SK-N-SH (cell line): ENCODE data around the gene CD164L2. TPM values are rescaled to one million over a fixed set of nuclear protein-coding genes. Genes with fewer than 3 reads are reported as not detected.

Experiments
- CTCF ChIA-PET: fragments of 300-600, 350-600 bp; formaldehyde crosslinking; extraction: SDS; loops from one replicate; lab custom pipeline; 2021; lab: Yijun Ruan, JAX
- POLR2A ChIA-PET: fragments of 350-600 bp; sonication (Branson Sonifier 250); formaldehyde crosslinking; extraction: SDS; loops from one replicate; lab custom pipeline; 2020; ENCODE audit warnings: antibody characterized with exemption, inconsistent platforms; lab: Yijun Ruan, JAX
- DNase-seq: peaks from one replicate; pipeline ENCODE4 v3.0.0; 2012
- H2AFZ ChIP-seq: fragments of 200-600 bp; sonication (generic); 2 replicates; pipeline ENCODE4 v1.8.1; 2016; ENCODE audit warnings: antibody characterized with exemption, mild to moderate bottlenecking, low read depth
- H3F3A ChIP-seq: fragments of 200-600 bp; sonication (generic); replicated peaks from 2 replicates; pipeline ENCODE3; 2016; ENCODE audit warnings: antibody characterized with exemption, mild to moderate bottlenecking; ENCODE audit not compliant: insufficient read depth
- H3K27ac ChIP-seq, 2 experiments: fragments of 200-500 bp in 1 of 2; fragments of 200-600 bp in 1 of 2; sonication (Bioruptor generic) in 1 of 2; sonication (generic), shearing (Covaris generic) in 1 of 2; 2 replicates each; pipeline versions ENCODE4 v1.5.1 to v1.6.1; 2014 to 2016; ENCODE audit warnings: low read depth in 2 of 2, inconsistent platforms in 1 of 2, low read length in 1 of 2, mild to moderate bottlenecking in 1 of 2, mixed read lengths in 1 of 2
- H3K27me3 ChIP-seq: fragments of 200-600 bp; sonication (generic), shearing (Covaris generic); 2 replicates; pipeline ENCODE4 v1.6.1; 2016; ENCODE audit warnings: mixed run types; ENCODE audit not compliant: insufficient read depth
- H3K36me3 ChIP-seq, 2 experiments: fragments of 200-500 bp in 1 of 2; fragments of 200-600 bp in 1 of 2; sonication (Bioruptor generic) in 1 of 2; sonication (generic) in 1 of 2; replicated peaks in 1 of 2; 2 replicates each; pipeline versions ENCODE3 to v1.5.1; 2014 to 2016; ENCODE audit warnings: low read length in 1 of 2, mild to moderate bottlenecking in 1 of 2; ENCODE audit not compliant: insufficient read depth in 2 of 2, control insufficient read depth in 1 of 2
- H3K4me1 ChIP-seq, 2 experiments: fragments of 200-500 bp in 1 of 2; fragments of 200-600 bp in 1 of 2; sonication (Bioruptor generic) in 1 of 2; sonication (generic), shearing (Covaris generic) in 1 of 2; 2 replicates each; pipeline versions ENCODE4 v1.5.1 to v1.6.1; 2014 to 2016; ENCODE audit warnings: low read depth in 1 of 2, low read length in 1 of 2, mixed run types in 1 of 2; ENCODE audit not compliant: insufficient read depth in 2 of 2, control insufficient read depth in 1 of 2
- H3K4me2 ChIP-seq: fragments of 200-600 bp; sonication (generic), shearing (Covaris generic); 2 replicates; pipeline ENCODE4 v1.6.1; 2017; ENCODE audit warnings: mixed run types
- H3K4me3 ChIP-seq, 2 experiments: fragments of 200-500 bp in 1 of 2; fragments of 200-600 bp in 1 of 2; sonication (Bioruptor generic) in 1 of 2; sonication (generic), shearing (Covaris generic) in 1 of 2; 2 replicates each; pipeline versions ENCODE4 v1.5.1 to v1.8.1; 2014 to 2016; ENCODE audit warnings: low read depth in 2 of 2, inconsistent platforms in 1 of 2, low read length in 1 of 2, mild to moderate bottlenecking in 1 of 2, mixed read lengths in 1 of 2, moderate library complexity in 1 of 2
- H3K79me2 ChIP-seq: fragments of 200-600 bp; sonication (generic); 2 replicates; pipeline ENCODE4 v1.8.1; 2017; ENCODE audit warnings: mild to moderate bottlenecking; ENCODE audit not compliant: insufficient read depth
- H3K9ac ChIP-seq: fragments of 200-600 bp; sonication (generic); 2 replicates; pipeline ENCODE4 v1.6.1; 2017; ENCODE audit warnings: mixed run types
- H3K9me2 ChIP-seq: fragments of 200-600 bp; sonication (generic); 2 replicates; pipeline ENCODE4 v1.6.1; 2017; ENCODE audit warnings: mixed run types
- H3K9me3 ChIP-seq: fragments of 200-600 bp; sonication (generic); 2 replicates; pipeline ENCODE4 v1.6.1; 2017; ENCODE audit warnings: mixed run types, mild to moderate bottlenecking, moderate library complexity
- H4K20me1 ChIP-seq: fragments of 200-600 bp; sonication (generic); 2 replicates; pipeline ENCODE4 v1.6.1; 2017; ENCODE audit warnings: mild to moderate bottlenecking, mixed run types; ENCODE audit not compliant: insufficient read depth
- EZH2phosphoT487 ChIP-seq: fragments of 200-600 bp; sonication (generic); IDR thresholded peaks from 2 replicates; pipeline ENCODE4 v1.6.1; 2017; ENCODE audit warnings: low read depth, mixed run types, mild to moderate bottlenecking, antibody characterized with exemption, moderate library complexity, borderline replicate concordance
- FOXJ3 ChIP-seq: sonication (generic); formaldehyde crosslinking; IDR thresholded peaks from 2 replicates; pipeline ENCODE4 v1.5.1; 2020; ENCODE audit warnings: mild to moderate bottlenecking, missing genetic modification reagents
- GABPA ChIP-seq: IDR thresholded peaks from 2 replicates; pipeline ENCODE4 v1.4.0; 2012; ENCODE audit warnings: low read depth, mild to moderate bottlenecking
- MEF2A ChIP-seq: IDR thresholded peaks from 2 replicates; pipeline ENCODE4 v1.4.0; 2012; ENCODE audit warnings: low read depth, borderline replicate concordance
- MXI1 ChIP-seq: IDR thresholded peaks from 2 replicates; pipeline ENCODE4 v1.6.1; 2012; ENCODE audit warnings: mild to moderate bottlenecking, low read depth, low read length, improper control_type of control experiment
- NFIC ChIP-seq: IDR thresholded peaks from 2 replicates; pipeline ENCODE4 v1.4.0; 2012; ENCODE audit warnings: borderline replicate concordance
- NRF1 ChIP-seq: IDR thresholded peaks from 2 replicates; pipeline ENCODE4 v1.6.1; 2012; ENCODE audit warnings: low read depth, mild to moderate bottlenecking, low read length
- RAD21 ChIP-seq: IDR thresholded peaks from 2 replicates; pipeline ENCODE4 v1.6.1; 2012; ENCODE audit warnings: mild to moderate bottlenecking, low read length
- RCOR1 ChIP-seq: fragments of 150-350 bp; IDR thresholded peaks from 2 replicates; pipeline ENCODE4 v1.6.1; 2017; ENCODE audit warnings: antibody characterized with exemption, low read length
- RFX5 ChIP-seq: IDR thresholded peaks from 2 replicates; pipeline ENCODE4 v1.6.1; 2012; ENCODE audit warnings: mild to moderate bottlenecking, improper control_type of control experiment, low read length
- SIN3A ChIP-seq: IDR thresholded peaks from 2 replicates; pipeline ENCODE4 v1.6.1; 2012; ENCODE audit warnings: low read depth, mild to moderate bottlenecking, low read length, moderate library complexity, borderline replicate concordance
- SMC3 ChIP-seq: IDR thresholded peaks from 2 replicates; pipeline ENCODE4 v1.6.1; 2012; ENCODE audit warnings: low read depth, low read length, improper control_type of control experiment
- TCF12 ChIP-seq: IDR thresholded peaks from 2 replicates; pipeline ENCODE4 v1.4.0; 2012
- TEAD4 ChIP-seq: IDR thresholded peaks from 2 replicates; pipeline ENCODE4 v1.4.0; 2012; ENCODE audit warnings: mild to moderate bottlenecking, borderline replicate concordance; ENCODE audit not compliant: insufficient read depth
- YY1 ChIP-seq: IDR thresholded peaks from 2 replicates; pipeline ENCODE4 v1.4.0; 2012; ENCODE audit warnings: low read depth, mild to moderate bottlenecking
- WGBS: methylation state at CpG from one replicate; pipeline ENCODE4 v1.1.6; 2017; ENCODE audit warnings: low lambda C conversion rate; 5-methylcytosine and 5-hydroxymethylcytosine counted together
- polyA plus RNA-seq, 3 experiments: library from polyadenylated mRNA; depleted of rRNA; stranded (reverse); fragments of >200 nt; gene quantifications; 2 replicates each; pipeline ENCODE4 v1.2.3, GENCODE V29; 2012
- TF ChIP-seq, protein P1 (sequence below): fragments of 150-350 bp; IDR thresholded peaks from 2 replicates; pipeline ENCODE4 v1.6.1; 2016; ENCODE audit warnings: mild to moderate bottlenecking, low read depth, low read length
- TF ChIP-seq, protein P2 (sequence below): IDR thresholded peaks from 2 replicates; pipeline ENCODE4 v1.4.0; 2012; ENCODE audit warnings: low read depth
- TF ChIP-seq, protein P3 (sequence below): IDR thresholded peaks from 2 replicates; pipeline ENCODE4 v1.4.0; 2012; ENCODE audit warnings: low read depth, borderline replicate concordance
- TF ChIP-seq, protein P4 (sequence below): IDR thresholded peaks from 2 replicates; pipeline ENCODE4 v1.6.1; 2012; ENCODE audit warnings: mild to moderate bottlenecking, low read depth, low read length, moderate library complexity
- TF ChIP-seq, protein P5 (sequence below): IDR thresholded peaks from 2 replicates; pipeline ENCODE4 v1.4.0; 2012; ENCODE audit warnings: low read depth, borderline replicate concordance

Gene CD164L2
- polyA plus RNA-seq, 1 of the 3 experiments (the other 2 are of a cell fraction), result 0.05 TPM

DNA sequence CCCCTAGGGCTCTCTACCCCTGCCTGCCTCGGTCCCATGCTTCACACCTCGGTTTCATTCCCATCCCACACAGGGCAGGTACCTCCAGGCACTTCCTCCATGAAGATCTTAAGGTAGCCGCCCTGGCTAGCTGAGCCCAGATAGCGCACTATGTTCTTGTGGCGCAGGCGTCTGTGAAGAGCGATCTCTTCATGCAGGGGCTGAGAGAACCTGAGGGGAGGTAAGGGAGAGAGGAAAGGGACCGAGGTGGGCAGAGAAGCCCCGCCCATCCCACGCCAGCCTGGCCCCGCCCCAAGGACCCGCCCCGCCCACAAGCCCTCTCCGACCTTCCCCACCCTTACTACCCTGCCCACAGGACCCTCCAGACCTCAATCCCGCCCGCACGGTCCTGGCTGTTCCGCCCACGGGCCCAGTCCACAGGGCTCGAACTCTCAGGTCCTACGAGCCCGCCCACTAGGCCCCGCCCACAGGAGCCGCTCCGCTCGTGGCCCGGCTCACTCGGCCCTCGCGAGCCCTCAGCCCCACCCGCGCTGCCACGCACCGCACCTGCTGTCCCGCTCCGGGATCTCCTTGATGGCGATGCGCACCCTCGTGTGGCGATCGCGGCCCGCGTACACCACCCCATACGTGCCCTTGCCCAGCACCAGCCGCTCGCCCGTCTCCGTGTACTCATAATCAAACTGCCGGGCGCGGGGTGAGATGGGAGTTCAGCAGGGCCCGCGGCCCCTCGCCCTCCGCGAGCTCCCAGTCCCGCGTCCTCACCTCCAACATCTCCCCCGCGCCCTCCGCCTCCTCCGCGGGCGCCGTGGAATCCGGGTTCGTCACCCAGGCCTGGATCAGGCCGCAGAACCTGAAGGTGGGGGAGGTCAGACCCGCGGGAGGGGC is 22.7 kb downstream of the CD164L2 start:
- H3K27ac ChIP-seq, result no peak overlapping the region
- no peaks in the 10 kb centered on the region for H3F3A ChIP-seq
- H3K9ac ChIP-seq, result no peak overlapping the region
- ChIA-PET POLR2A (no interaction called here), CTCF (interaction anchor here (0.7 to 12.3 kb wide), 6 partner anchors 11 to 618 kb away, joined by 3 to 219 read pairs (median 17); no protein-coding TSS in a partner anchor)
- no peak for DNase-seq
- no peaks in the 10 kb centered on the region for H4K20me1 ChIP-seq
- TF ChIP-seq TCF12, result no peak
- TF ChIP-seq NFIC, result no peak
- no peak for TF ChIP-seq TEAD4
- no peak for TF ChIP-seq MEF2A
- TF ChIP-seq YY1, result no peak
- TF ChIP-seq SIN3A, result no peak
- no peak for TF ChIP-seq FOXJ3 (CRISPR knock-in tag)
- TF ChIP-seq, protein P1, sequence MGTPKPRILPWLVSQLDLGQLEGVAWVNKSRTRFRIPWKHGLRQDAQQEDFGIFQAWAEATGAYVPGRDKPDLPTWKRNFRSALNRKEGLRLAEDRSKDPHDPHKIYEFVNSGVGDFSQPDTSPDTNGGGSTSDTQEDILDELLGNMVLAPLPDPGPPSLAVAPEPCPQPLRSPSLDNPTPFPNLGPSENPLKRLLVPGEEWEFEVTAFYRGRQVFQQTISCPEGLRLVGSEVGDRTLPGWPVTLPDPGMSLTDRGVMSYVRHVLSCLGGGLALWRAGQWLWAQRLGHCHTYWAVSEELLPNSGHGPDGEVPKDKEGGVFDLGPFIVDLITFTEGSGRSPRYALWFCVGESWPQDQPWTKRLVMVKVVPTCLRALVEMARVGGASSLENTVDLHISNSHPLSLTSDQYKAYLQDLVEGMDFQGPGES, result no peak
- TF ChIP-seq, protein P2, sequence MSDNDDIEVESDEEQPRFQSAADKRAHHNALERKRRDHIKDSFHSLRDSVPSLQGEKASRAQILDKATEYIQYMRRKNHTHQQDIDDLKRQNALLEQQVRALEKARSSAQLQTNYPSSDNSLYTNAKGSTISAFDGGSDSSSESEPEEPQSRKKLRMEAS, result no peak
- TF ChIP-seq, protein P3, sequence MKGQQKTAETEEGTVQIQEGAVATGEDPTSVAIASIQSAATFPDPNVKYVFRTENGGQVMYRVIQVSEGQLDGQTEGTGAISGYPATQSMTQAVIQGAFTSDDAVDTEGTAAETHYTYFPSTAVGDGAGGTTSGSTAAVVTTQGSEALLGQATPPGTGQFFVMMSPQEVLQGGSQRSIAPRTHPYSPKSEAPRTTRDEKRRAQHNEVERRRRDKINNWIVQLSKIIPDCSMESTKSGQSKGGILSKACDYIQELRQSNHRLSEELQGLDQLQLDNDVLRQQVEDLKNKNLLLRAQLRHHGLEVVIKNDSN, result no peak
- TF ChIP-seq RFX5, result no peak
- no peak for TF ChIP-seq RAD21
- no peak for TF ChIP-seq SMC3
- no peak for TF ChIP-seq NRF1
- no peak for TF ChIP-seq EZH2phosphoT487
- TF ChIP-seq MXI1, result no peak
- WGBS, result 95% methylated on average over 68 of the region's 71 CpGs
- H3K9me3 ChIP-seq, result no peaks in the 10 kb centered on the region
- H3K27me3 ChIP-seq, result no peaks in the 10 kb centered on the region
- H3K4me3 ChIP-seq, result no peak overlapping the region
- no peaks in the 10 kb centered on the region for H3K9me2 ChIP-seq
- H2AFZ ChIP-seq, result no peak overlapping the region
- H3K79me2 ChIP-seq, result peaks cover 9% of the 10 kb centered on the region; the same call in 1 of the 2 replicates
- peaks cover 0 to 14% of the 10 kb centered on the region in 2 experiments; a peak in 1 of 4 replicates for H3K4me1 ChIP-seq
- H3K4me2 ChIP-seq, result no peak overlapping the region
- peaks cover 4 to 32% of the 10 kb centered on the region in 2 experiments for H3K36me3 ChIP-seq

DNA sequence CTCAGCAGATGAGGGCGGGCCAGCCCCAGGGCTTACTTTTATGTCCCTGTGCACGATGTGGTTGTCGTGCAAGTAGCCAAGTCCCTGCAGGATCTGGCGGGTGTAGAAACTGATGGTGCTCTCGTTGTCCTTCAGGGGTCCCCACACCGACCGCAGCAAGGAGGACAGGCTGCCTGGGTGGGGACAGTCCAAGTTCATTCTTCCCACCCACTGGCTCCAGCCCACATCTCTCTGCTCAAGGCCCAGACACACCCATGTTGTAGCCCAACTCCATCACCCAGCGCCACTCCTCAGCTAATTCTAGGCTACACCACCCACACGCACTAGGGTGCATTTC is 23.3 kb downstream of the CD164L2 start:
- H3K9me2 ChIP-seq, result no peaks in the 10 kb centered on the region
- no peak overlapping the region for H3K4me3 ChIP-seq
- ChIA-PET CTCF (interaction anchor here (0.7 to 12.3 kb wide), 5 partner anchors 11 to 619 kb away, joined by 3 to 219 read pairs (median 45); no protein-coding TSS in a partner anchor), POLR2A (no interaction called here)
- H3K4me2 ChIP-seq, result no peak overlapping the region
- no peak for DNase-seq
- no peak overlapping the region for H2AFZ ChIP-seq
- WGBS, result 100% methylated on average over 9 of the region's 9 CpGs
- peaks cover 5% of the 10 kb centered on the region; the same call in 1 of the 2 replicates for H3K79me2 ChIP-seq
- H3K27me3 ChIP-seq, result no peaks in the 10 kb centered on the region
- H4K20me1 ChIP-seq, result no peaks in the 10 kb centered on the region
- no peaks in the 10 kb centered on the region for H3K9me3 ChIP-seq
- no peaks in the 10 kb centered on the region for H3F3A ChIP-seq
- no peak overlapping the region for H3K27ac ChIP-seq
- H3K4me1 ChIP-seq, result peaks cover 0 to 8% of the 10 kb centered on the region in 2 experiments; a peak in 1 of 4 replicates
- no peak overlapping the region for H3K9ac ChIP-seq
- peaks cover 4 to 32% of the 10 kb centered on the region in 2 experiments for H3K36me3 ChIP-seq
- no peak for TF ChIP-seq GABPA
- TF ChIP-seq SIN3A, result no peak
- TF ChIP-seq, protein P4, sequence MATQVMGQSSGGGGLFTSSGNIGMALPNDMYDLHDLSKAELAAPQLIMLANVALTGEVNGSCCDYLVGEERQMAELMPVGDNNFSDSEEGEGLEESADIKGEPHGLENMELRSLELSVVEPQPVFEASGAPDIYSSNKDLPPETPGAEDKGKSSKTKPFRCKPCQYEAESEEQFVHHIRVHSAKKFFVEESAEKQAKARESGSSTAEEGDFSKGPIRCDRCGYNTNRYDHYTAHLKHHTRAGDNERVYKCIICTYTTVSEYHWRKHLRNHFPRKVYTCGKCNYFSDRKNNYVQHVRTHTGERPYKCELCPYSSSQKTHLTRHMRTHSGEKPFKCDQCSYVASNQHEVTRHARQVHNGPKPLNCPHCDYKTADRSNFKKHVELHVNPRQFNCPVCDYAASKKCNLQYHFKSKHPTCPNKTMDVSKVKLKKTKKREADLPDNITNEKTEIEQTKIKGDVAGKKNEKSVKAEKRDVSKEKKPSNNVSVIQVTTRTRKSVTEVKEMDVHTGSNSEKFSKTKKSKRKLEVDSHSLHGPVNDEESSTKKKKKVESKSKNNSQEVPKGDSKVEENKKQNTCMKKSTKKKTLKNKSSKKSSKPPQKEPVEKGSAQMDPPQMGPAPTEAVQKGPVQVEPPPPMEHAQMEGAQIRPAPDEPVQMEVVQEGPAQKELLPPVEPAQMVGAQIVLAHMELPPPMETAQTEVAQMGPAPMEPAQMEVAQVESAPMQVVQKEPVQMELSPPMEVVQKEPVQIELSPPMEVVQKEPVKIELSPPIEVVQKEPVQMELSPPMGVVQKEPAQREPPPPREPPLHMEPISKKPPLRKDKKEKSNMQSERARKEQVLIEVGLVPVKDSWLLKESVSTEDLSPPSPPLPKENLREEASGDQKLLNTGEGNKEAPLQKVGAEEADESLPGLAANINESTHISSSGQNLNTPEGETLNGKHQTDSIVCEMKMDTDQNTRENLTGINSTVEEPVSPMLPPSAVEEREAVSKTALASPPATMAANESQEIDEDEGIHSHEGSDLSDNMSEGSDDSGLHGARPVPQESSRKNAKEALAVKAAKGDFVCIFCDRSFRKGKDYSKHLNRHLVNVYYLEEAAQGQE, result no peak
- no peak for TF ChIP-seq MEF2A
- TF ChIP-seq FOXJ3 (CRISPR knock-in tag), result no peak
- TF ChIP-seq RAD21, result no peak
- TF ChIP-seq RCOR1, result no peak
- TF ChIP-seq, protein P5, sequence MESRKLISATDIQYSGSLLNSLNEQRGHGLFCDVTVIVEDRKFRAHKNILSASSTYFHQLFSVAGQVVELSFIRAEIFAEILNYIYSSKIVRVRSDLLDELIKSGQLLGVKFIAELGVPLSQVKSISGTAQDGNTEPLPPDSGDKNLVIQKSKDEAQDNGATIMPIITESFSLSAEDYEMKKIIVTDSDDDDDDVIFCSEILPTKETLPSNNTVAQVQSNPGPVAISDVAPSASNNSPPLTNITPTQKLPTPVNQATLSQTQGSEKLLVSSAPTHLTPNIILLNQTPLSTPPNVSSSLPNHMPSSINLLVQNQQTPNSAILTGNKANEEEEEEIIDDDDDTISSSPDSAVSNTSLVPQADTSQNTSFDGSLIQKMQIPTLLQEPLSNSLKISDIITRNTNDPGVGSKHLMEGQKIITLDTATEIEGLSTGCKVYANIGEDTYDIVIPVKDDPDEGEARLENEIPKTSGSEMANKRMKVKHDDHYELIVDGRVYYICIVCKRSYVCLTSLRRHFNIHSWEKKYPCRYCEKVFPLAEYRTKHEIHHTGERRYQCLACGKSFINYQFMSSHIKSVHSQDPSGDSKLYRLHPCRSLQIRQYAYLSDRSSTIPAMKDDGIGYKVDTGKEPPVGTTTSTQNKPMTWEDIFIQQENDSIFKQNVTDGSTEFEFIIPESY, result no peak
